ENCODE measurements around the gene SLC13A4. TPM values are rescaled to one million over a fixed set of nuclear protein-coding genes. Genes with fewer than 3 reads are reported as not detected.
A peak's percentile ranks its signal among the peaks of the same experiment; 100 is the strongest.

Gene SLC13A4
- total RNA-seq, 2 donors from 2014 or later: 1.8 to 3.2 TPM

- H3K36me3 Mint-ChIP-seq (ENCODE audit: low read depth): peaks cover 28% of the 10 kb centered on the region
- peaks cover 11% of the 10 kb centered on the region for H3K4me1 Mint-ChIP-seq
- WGBS, 2 experiments (ENCODE audit: insufficient coverage in 1 of 2, insufficient read length in 1 of 2): 86 to 90% methylated on average over 8 to 9 of the region's 9 CpGs
- no peaks in the 10 kb centered on the region for H3K4me1 ChIP-seq (ENCODE audit: control insufficient read depth, insufficient read depth, low read length)
- H3K9me3 ChIP-seq (ENCODE audit: control insufficient read depth, low read length): no peaks in the 10 kb centered on the region
- H3K27ac ChIP-seq (ENCODE audit: low read depth, low read length): no peak overlapping the region
- no peaks in the 10 kb centered on the region for H3K27me3 ChIP-seq (ENCODE audit: control insufficient read depth, insufficient read depth, low read length, poor library complexity, severe bottlenecking)
- H3K4me3 ChIP-seq (ENCODE audit: low read length): no peak overlapping the region
- H3K9me3 Mint-ChIP-seq: no peaks in the 10 kb centered on the region
- DNase-seq: no peak
- H3K27ac Mint-ChIP-seq: no peak overlapping the region
- H3K36me3 ChIP-seq (ENCODE audit: control insufficient read depth, insufficient read depth, low read length): peaks cover 5% of the 10 kb centered on the region
- no peak overlapping the region for H3K4me3 Mint-ChIP-seq
- TF ChIP-seq, protein P1, sequence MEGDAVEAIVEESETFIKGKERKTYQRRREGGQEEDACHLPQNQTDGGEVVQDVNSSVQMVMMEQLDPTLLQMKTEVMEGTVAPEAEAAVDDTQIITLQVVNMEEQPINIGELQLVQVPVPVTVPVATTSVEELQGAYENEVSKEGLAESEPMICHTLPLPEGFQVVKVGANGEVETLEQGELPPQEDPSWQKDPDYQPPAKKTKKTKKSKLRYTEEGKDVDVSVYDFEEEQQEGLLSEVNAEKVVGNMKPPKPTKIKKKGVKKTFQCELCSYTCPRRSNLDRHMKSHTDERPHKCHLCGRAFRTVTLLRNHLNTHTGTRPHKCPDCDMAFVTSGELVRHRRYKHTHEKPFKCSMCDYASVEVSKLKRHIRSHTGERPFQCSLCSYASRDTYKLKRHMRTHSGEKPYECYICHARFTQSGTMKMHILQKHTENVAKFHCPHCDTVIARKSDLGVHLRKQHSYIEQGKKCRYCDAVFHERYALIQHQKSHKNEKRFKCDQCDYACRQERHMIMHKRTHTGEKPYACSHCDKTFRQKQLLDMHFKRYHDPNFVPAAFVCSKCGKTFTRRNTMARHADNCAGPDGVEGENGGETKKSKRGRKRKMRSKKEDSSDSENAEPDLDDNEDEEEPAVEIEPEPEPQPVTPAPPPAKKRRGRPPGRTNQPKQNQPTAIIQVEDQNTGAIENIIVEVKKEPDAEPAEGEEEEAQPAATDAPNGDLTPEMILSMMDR (conservative IDR thresholded peaks at IDR 0.05): no peak
- no peaks in the 10 kb centered on the region for H3K27me3 Mint-ChIP-seq (ENCODE audit: insufficient read depth)
- H3K9ac ChIP-seq (ENCODE audit: extremely low read depth, low read length, poor library complexity, severe bottlenecking): no peak overlapping the region
Measured at GRCh38 chr7:135685306-135686084, 42.5 kb downstream of the SLC13A4 start.

GRCh38 chr7:135684699-135685098, 43.3 kb downstream of the SLC13A4 start:
- TF ChIP-seq, protein P1 (conservative IDR thresholded peaks at IDR 0.05): no peak
- no peak overlapping the region for H3K9ac ChIP-seq (ENCODE audit: extremely low read depth, low read length, poor library complexity, severe bottlenecking)
- Mint-ChIP-seq H3K9me3 (no peaks in the 10 kb centered on the region), H3K27me3 (ENCODE audit: insufficient read depth) (no peaks in the 10 kb centered on the region), H3K36me3 (ENCODE audit: low read depth) (peaks cover 27% of the 10 kb centered on the region), H3K27ac (no peak overlapping the region), H3K4me1 (peaks cover 11% of the 10 kb centered on the region), H3K4me3 (no peak overlapping the region)
- no peaks in the 10 kb centered on the region for H3K4me1 ChIP-seq (ENCODE audit: control insufficient read depth, insufficient read depth, low read length)
- no peak for DNase-seq
- H3K36me3 ChIP-seq (ENCODE audit: control insufficient read depth, insufficient read depth, low read length): peaks cover 5% of the 10 kb centered on the region
- H3K27me3 ChIP-seq (ENCODE audit: control insufficient read depth, insufficient read depth, low read length, poor library complexity, severe bottlenecking): no peaks in the 10 kb centered on the region
- H3K27ac ChIP-seq (ENCODE audit: low read depth, low read length): no peak overlapping the region
- WGBS, 2 experiments (ENCODE audit: insufficient coverage in 1 of 2, insufficient read length in 1 of 2): 97 to 100% methylated on average over 4 to 5 of the region's 5 CpGs
- H3K9me3 ChIP-seq (ENCODE audit: control insufficient read depth, low read length): no peaks in the 10 kb centered on the region
- no peak overlapping the region for H3K4me3 ChIP-seq (ENCODE audit: low read length)

DNA sequence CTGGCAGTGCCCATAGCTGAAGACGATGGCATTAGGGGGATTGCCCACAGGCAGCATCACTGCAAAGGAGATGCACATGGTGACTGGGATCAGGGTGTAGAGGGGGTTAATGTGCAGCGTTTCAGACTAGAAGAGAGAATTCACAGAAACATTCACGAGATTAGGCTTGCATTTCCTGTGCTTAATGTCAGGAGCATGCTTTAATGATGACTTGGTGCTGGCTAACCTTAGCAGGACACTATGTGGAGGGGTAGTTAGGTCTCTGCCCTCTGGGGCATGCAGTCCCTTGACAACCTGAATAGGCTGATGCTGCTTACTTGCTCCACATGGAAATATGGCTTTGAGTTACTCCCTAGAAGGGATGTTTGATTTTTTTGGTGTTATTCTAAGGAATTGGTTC, 43.9 kb downstream of the SLC13A4 start:
- Histone ChIP-seq H3K9ac (ENCODE audit: extremely low read depth, low read length, poor library complexity, severe bottlenecking) (no peak overlapping the region), H3K27me3 (ENCODE audit: control insufficient read depth, insufficient read depth, low read length, poor library complexity, severe bottlenecking) (no peaks in the 10 kb centered on the region), H3K4me1 (ENCODE audit: control insufficient read depth, insufficient read depth, low read length) (no peaks in the 10 kb centered on the region), H3K36me3 (ENCODE audit: control insufficient read depth, insufficient read depth, low read length) (no peaks in the 10 kb centered on the region), H3K9me3 (ENCODE audit: control insufficient read depth, low read length) (no peaks in the 10 kb centered on the region), H3K4me3 (ENCODE audit: low read length) (no peak overlapping the region), H3K27ac (ENCODE audit: low read depth, low read length) (no peak overlapping the region)
- Mint-ChIP-seq H3K36me3 (ENCODE audit: low read depth) (peaks cover 21% of the 10 kb centered on the region), H3K4me1 (peaks cover 11% of the 10 kb centered on the region), H3K27ac (no peak overlapping the region), H3K27me3 (ENCODE audit: insufficient read depth) (no peaks in the 10 kb centered on the region), H3K4me3 (no peak overlapping the region), H3K9me3 (no peaks in the 10 kb centered on the region)
- 70 to 81% methylated on average over 3 of the region's 3 CpGs for WGBS, 2 experiments (ENCODE audit: insufficient coverage in 1 of 2, insufficient read length in 1 of 2)
- peak; percentile 59 for DNase-seq
- TF ChIP-seq, protein P1 (conservative IDR thresholded peaks at IDR 0.05): no peak
